ENCODE data around the gene UMPS.

The UMPS gene

GRCh38 chr3:124766113-124767095, 36.2 kb downstream of the UMPS start:
- H2BK5ac ChIP-seq (ENCODE audit: low read depth, low read length, poor library complexity, severe bottlenecking): no peak overlapping the region

GRCh38 chr3:124767264-124767663, 37.0 kb downstream of the UMPS start:
- Histone ChIP-seq H2BK15ac (ENCODE audit: low read depth, poor library complexity, severe bottlenecking) (no peak overlapping the region), H2BK12ac (ENCODE audit: low read length in 2 of 2) (no peak overlapping the region), H3K27me3 (ENCODE audit: control insufficient read depth in 1 of 2, insufficient read depth in 1 of 2, low read length in 2 of 2) (no peaks in the 10 kb centered on the region), H4K8ac (ENCODE audit: low read length) (no peak overlapping the region), H2AK5ac (ENCODE audit: low read length, severe bottlenecking) (no peak overlapping the region), H3K14ac (ENCODE audit: low read length in 2 of 2) (no peak overlapping the region), H3K4me3 (ENCODE audit: insufficient read depth in 1 of 2, low read depth in 1 of 2, low read length in 2 of 2) (no peak overlapping the region), H3K9me3 (ENCODE audit: control insufficient read depth, low read length) (no peaks in the 10 kb centered on the region), H2BK5ac (ENCODE audit: low read depth, low read length, poor library complexity, severe bottlenecking) (no peak overlapping the region), H3K4me1 (ENCODE audit: control insufficient read depth, insufficient read depth, low read depth, low read length) (peaks cover 11% of the 10 kb centered on the region), H3K4ac (ENCODE audit: low read depth in 1 of 2, low read length in 2 of 2) (no peak overlapping the region), H4K91ac (ENCODE audit: low read length) (no peak overlapping the region), H3K79me1 (replicated peaks; ENCODE audit: low read length, poor library complexity, severe bottlenecking) (peaks cover 35% of the 10 kb centered on the region), H3K4me2 (ENCODE audit: low read length, poor library complexity, severe bottlenecking) (no peak overlapping the region), H3K23ac (ENCODE audit: low read length in 2 of 2) (no peak overlapping the region), H3K27ac (ENCODE audit: low read length, poor library complexity, severe bottlenecking) (no peak overlapping the region), H3K36me3 (ENCODE audit: control insufficient read depth in 1 of 2, insufficient read depth in 2 of 2, low read depth in 1 of 2, low read length in 2 of 2) (peaks cover 72 to 89% of the 10 kb centered on the region in 2 experiments), H3K18ac (ENCODE audit: low read depth in 1 of 2, low read length in 2 of 2) (no peak overlapping the region), H3K9ac (ENCODE audit: low read length) (no peak overlapping the region), H2BK120ac (ENCODE audit: low read depth, low read length) (no peak overlapping the region), H2AFZ (ENCODE audit: low read depth, low read length) (no peak overlapping the region)
- 77% methylated on average over 5 of the region's 5 CpGs for WGBS
- DNase-seq: no peak

More at GRCh38 chr3:124766113-124767095, 36.2 kb downstream of the UMPS start:
- no peak overlapping the region for H3K18ac ChIP-seq (ENCODE audit: low read depth in 1 of 2, low read length in 2 of 2)
- no peak overlapping the region for H3K23ac ChIP-seq (ENCODE audit: low read length in 2 of 2)
- H3K4me3 ChIP-seq (ENCODE audit: insufficient read depth in 1 of 2, low read depth in 1 of 2, low read length in 2 of 2): peak overlapping the region in 1 of 2 experiments; percentile 4
- H2AFZ ChIP-seq (ENCODE audit: low read depth, low read length): no peak overlapping the region
- peaks cover 35% of the 10 kb centered on the region for H3K79me1 ChIP-seq (replicated peaks; ENCODE audit: low read length, poor library complexity, severe bottlenecking)
- peaks cover 9% of the 10 kb centered on the region for H3K4me1 ChIP-seq (ENCODE audit: control insufficient read depth, insufficient read depth, low read depth, low read length)
- no peak overlapping the region for H2BK120ac ChIP-seq (ENCODE audit: low read depth, low read length)
- no peak overlapping the region for H3K4me2 ChIP-seq (ENCODE audit: low read length, poor library complexity, severe bottlenecking)
- no peak overlapping the region for H4K91ac ChIP-seq (ENCODE audit: low read length)
- no peak overlapping the region for H2BK15ac ChIP-seq (ENCODE audit: low read depth, poor library complexity, severe bottlenecking)
- no peak overlapping the region for H3K27ac ChIP-seq (ENCODE audit: low read length, poor library complexity, severe bottlenecking)
- H3K9me3 ChIP-seq (ENCODE audit: control insufficient read depth, low read length): no peaks in the 10 kb centered on the region
- H2AK5ac ChIP-seq (ENCODE audit: low read length, severe bottlenecking): no peak overlapping the region
- 95% methylated on average over 16 of the region's 16 CpGs for WGBS
- no peaks in the 10 kb centered on the region for H3K27me3 ChIP-seq (ENCODE audit: control insufficient read depth in 1 of 2, insufficient read depth in 1 of 2, low read length in 2 of 2)
- H3K4ac ChIP-seq (ENCODE audit: low read depth in 1 of 2, low read length in 2 of 2): no peak overlapping the region
- H2BK12ac ChIP-seq (ENCODE audit: low read length in 2 of 2): peak overlapping the region in 1 of 2 experiments; percentile 33
- peak overlapping the region; percentile 43 for H4K8ac ChIP-seq (ENCODE audit: low read length)
- no peak overlapping the region for H3K9ac ChIP-seq (ENCODE audit: low read length)
- H3K14ac ChIP-seq (ENCODE audit: low read length in 2 of 2): peak overlapping the region in 1 of 2 experiments; percentile 28
- H3K36me3 ChIP-seq (ENCODE audit: control insufficient read depth in 1 of 2, insufficient read depth in 2 of 2, low read depth in 1 of 2, low read length in 2 of 2): peaks cover 73 to 89% of the 10 kb centered on the region in 2 experiments
- DNase-seq: no peak

- no peaks in the 10 kb centered on the region for H3K27me3 ChIP-seq (ENCODE audit: control insufficient read depth in 1 of 2, insufficient read depth in 1 of 2, low read length in 2 of 2)
- H3K79me1 ChIP-seq (replicated peaks; ENCODE audit: low read length, poor library complexity, severe bottlenecking): peaks cover 35% of the 10 kb centered on the region
- no peak for DNase-seq
- H2BK5ac ChIP-seq (ENCODE audit: low read depth, low read length, poor library complexity, severe bottlenecking): no peak overlapping the region
- H2BK12ac ChIP-seq (ENCODE audit: low read length in 2 of 2): no peak overlapping the region
- no peak overlapping the region for H3K4me3 ChIP-seq (ENCODE audit: insufficient read depth in 1 of 2, low read depth in 1 of 2, low read length in 2 of 2)
- no peak overlapping the region for H3K18ac ChIP-seq (ENCODE audit: low read depth in 1 of 2, low read length in 2 of 2)
- H3K36me3 ChIP-seq (ENCODE audit: control insufficient read depth in 1 of 2, insufficient read depth in 2 of 2, low read depth in 1 of 2, low read length in 2 of 2): peaks cover 67 to 85% of the 10 kb centered on the region in 2 experiments
- WGBS: 96% methylated on average over 6 of the region's 6 CpGs
- no peak overlapping the region for H3K23ac ChIP-seq (ENCODE audit: low read length in 2 of 2)
- no peak overlapping the region for H3K27ac ChIP-seq (ENCODE audit: low read length, poor library complexity, severe bottlenecking)
- no peak overlapping the region for H2AFZ ChIP-seq (ENCODE audit: low read depth, low read length)
- H3K9ac ChIP-seq (ENCODE audit: low read length): no peak overlapping the region
- H3K9me3 ChIP-seq (ENCODE audit: control insufficient read depth, low read length): no peaks in the 10 kb centered on the region
- H2BK120ac ChIP-seq (ENCODE audit: low read depth, low read length): no peak overlapping the region
- H3K4ac ChIP-seq (ENCODE audit: low read depth in 1 of 2, low read length in 2 of 2): no peak overlapping the region
- H2BK15ac ChIP-seq (ENCODE audit: low read depth, poor library complexity, severe bottlenecking): no peak overlapping the region
- H3K14ac ChIP-seq (ENCODE audit: low read length in 2 of 2): no peak overlapping the region
- peaks cover 14% of the 10 kb centered on the region for H3K4me1 ChIP-seq (ENCODE audit: control insufficient read depth, insufficient read depth, low read depth, low read length)
- no peak overlapping the region for H3K4me2 ChIP-seq (ENCODE audit: low read length, poor library complexity, severe bottlenecking)
- H2AK5ac ChIP-seq (ENCODE audit: low read length, severe bottlenecking): no peak overlapping the region
- no peak overlapping the region for H4K8ac ChIP-seq (ENCODE audit: low read length)
- H4K91ac ChIP-seq (ENCODE audit: low read length): no peak overlapping the region
Measured at GRCh38 chr3:124767691-124768090, 37.4 kb downstream of the UMPS start.

- Histone ChIP-seq H3K18ac (ENCODE audit: low read depth in 1 of 2, low read length in 2 of 2) (no peak overlapping the region), H2BK5ac (ENCODE audit: low read depth, low read length, poor library complexity, severe bottlenecking) (no peak overlapping the region), H2AK5ac (ENCODE audit: low read length, severe bottlenecking) (no peak overlapping the region), H3K9me3 (ENCODE audit: control insufficient read depth, low read length) (no peaks in the 10 kb centered on the region), H4K8ac (ENCODE audit: low read length) (no peak overlapping the region), H3K4ac (ENCODE audit: low read depth in 1 of 2, low read length in 2 of 2) (no peak overlapping the region), H2BK15ac (ENCODE audit: low read depth, poor library complexity, severe bottlenecking) (no peak overlapping the region), H4K91ac (ENCODE audit: low read length) (no peak overlapping the region), H3K79me1 (replicated peaks; ENCODE audit: low read length, poor library complexity, severe bottlenecking) (peaks cover 39% of the 10 kb centered on the region), H3K14ac (ENCODE audit: low read length in 2 of 2) (no peak overlapping the region), H3K9ac (ENCODE audit: low read length) (no peak overlapping the region), H3K4me2 (ENCODE audit: low read length, poor library complexity, severe bottlenecking) (no peak overlapping the region), H3K4me3 (ENCODE audit: insufficient read depth in 1 of 2, low read depth in 1 of 2, low read length in 2 of 2) (no peak overlapping the region), H2BK120ac (ENCODE audit: low read depth, low read length) (no peak overlapping the region), H3K27me3 (ENCODE audit: control insufficient read depth in 1 of 2, insufficient read depth in 1 of 2, low read length in 2 of 2) (no peaks in the 10 kb centered on the region), H3K36me3 (ENCODE audit: control insufficient read depth in 1 of 2, insufficient read depth in 2 of 2, low read depth in 1 of 2, low read length in 2 of 2) (peaks cover 62 to 82% of the 10 kb centered on the region in 2 experiments), H2BK12ac (ENCODE audit: low read length in 2 of 2) (no peak overlapping the region), H3K23ac (ENCODE audit: low read length in 2 of 2) (no peak overlapping the region), H2AFZ (ENCODE audit: low read depth, low read length) (no peak overlapping the region), H3K4me1 (ENCODE audit: control insufficient read depth, insufficient read depth, low read depth, low read length) (peaks cover 20% of the 10 kb centered on the region), H3K27ac (ENCODE audit: low read length, poor library complexity, severe bottlenecking) (no peak overlapping the region)
- no peak for DNase-seq
- 83% methylated on average over 7 of the region's 7 CpGs for WGBS
Measured at GRCh38 chr3:124768812-124769211, 38.6 kb downstream of the UMPS start.
